HepG2 (cell line): Measurements from ENCODE around the gene KISS1. TPM values are rescaled to one million over a fixed set of nuclear protein-coding genes. Genes with fewer than 3 reads are reported as not detected.

Experiments
- ATRX ChIP-seq: sonication (generic); formaldehyde crosslinking; IDR thresholded peaks from 2 replicates; pipeline ENCODE4 v1.4.0; 2020; ENCODE audit warnings: missing genetic modification reagents, borderline replicate concordance
- DMAP1 ChIP-seq: IDR thresholded peaks from 2 replicates; pipeline ENCODE4 v1.6.1; 2016
- FOSL1 ChIP-seq: sonication (generic); formaldehyde crosslinking; IDR thresholded peaks from 2 replicates; pipeline ENCODE4 v1.9.0; 2021; ENCODE audit warnings: missing genetic modification reagents, borderline replicate concordance
- LCORL ChIP-seq, 2 experiments: fragments of 450-650 bp in 1 of 2; sonication (generic) in 1 of 2; formaldehyde crosslinking in 1 of 2; IDR thresholded peaks; 2 replicates each; pipeline versions ENCODE4 v1.5.0 to v1.6.1; 2017 to 2020; ENCODE audit warnings: antibody characterized with exemption in 1 of 2, missing genetic modification reagents in 1 of 2
- NFRKB ChIP-seq: fragments of 450-650 bp; IDR thresholded peaks from 2 replicates; pipeline ENCODE4 v1.6.1; 2017
- RELA ChIP-seq: sonication (generic); formaldehyde crosslinking; IDR thresholded peaks from 2 replicates; pipeline ENCODE4 v1.4.0; 2020; ENCODE audit warnings: missing genetic modification reagents
- SMAD1 ChIP-seq: sonication (generic); formaldehyde crosslinking; IDR thresholded peaks from 2 replicates; pipeline ENCODE4 v1.4.0; 2020; ENCODE audit warnings: missing genetic modification reagents, low read depth, mild to moderate bottlenecking, borderline replicate concordance
- ZFY ChIP-seq: sonication (generic); formaldehyde crosslinking; IDR thresholded peaks from 2 replicates; pipeline ENCODE4 v1.4.0; 2020; ENCODE audit warnings: missing genetic modification reagents
- polyA plus RNA-seq, 8 experiments: library from polyadenylated mRNA; depleted of rRNA in 3 of 8; stranded (reverse) in 7 of 8; unstranded in 1 of 8; fragments of >200 nt; fragmentation: Illumina TruSeq in 4 of 8; extraction: Trizol in 4 of 8; gene quantifications; 2 replicates each; pipeline versions ENCODE4 v1.2.1 to v1.2.3, GENCODE V29; 2011 to 2016; ENCODE audit warnings: low read depth in 4 of 8, missing spikeins in 1 of 8, mixed read lengths in 1 of 8; ENCODE audit not compliant: insufficient read depth in 1 of 8
- total RNA-seq, 5 experiments: library from RNA; depleted of rRNA; stranded (reverse); fragments of >200 nt; fragmentation: Illumina TruSeq; extraction: Trizol; gene quantifications; 2 replicates each; pipeline ENCODE4 v1.2.3, GENCODE V29; 2016; ENCODE audit warnings: low read depth in 1 of 5
- TF ChIP-seq, protein P1 (sequence below): IDR thresholded peaks from 2 replicates; pipeline ENCODE4 v1.6.1; 2012; ENCODE audit warnings: low read length, improper control_type of control experiment
- TF ChIP-seq, protein P2 (sequence below): sonication (generic); formaldehyde crosslinking; IDR thresholded peaks from 2 replicates; pipeline ENCODE4 v1.9.0; 2021; ENCODE audit warnings: mild to moderate bottlenecking, missing genetic modification reagents
- TF ChIP-seq, protein P3 (sequence below): sonication (generic); formaldehyde crosslinking; IDR thresholded peaks from 2 replicates; pipeline ENCODE4 v1.8.0; 2022; ENCODE audit warnings: missing genetic modification reagents, mild to moderate bottlenecking, inconsistent platforms, borderline replicate concordance
- TF ChIP-seq, protein P4 (sequence below): sonication (generic); formaldehyde crosslinking; IDR thresholded peaks from 2 replicates; pipeline ENCODE4 v1.9.0; 2021; ENCODE audit warnings: missing genetic modification reagents, borderline replicate concordance
- TF ChIP-seq, protein P5 (sequence below): sonication (generic); formaldehyde crosslinking; IDR thresholded peaks from 2 replicates; pipeline ENCODE4 v1.4.0; 2020; ENCODE audit warnings: missing genetic modification reagents

KISS1 gene
- total and polyA plus RNA-seq, 2 of the 13 experiments (the other 11 are each of a cell fraction or from before 2014, with no cell fraction given), result 0.24 to 0.80 TPM

DNA sequence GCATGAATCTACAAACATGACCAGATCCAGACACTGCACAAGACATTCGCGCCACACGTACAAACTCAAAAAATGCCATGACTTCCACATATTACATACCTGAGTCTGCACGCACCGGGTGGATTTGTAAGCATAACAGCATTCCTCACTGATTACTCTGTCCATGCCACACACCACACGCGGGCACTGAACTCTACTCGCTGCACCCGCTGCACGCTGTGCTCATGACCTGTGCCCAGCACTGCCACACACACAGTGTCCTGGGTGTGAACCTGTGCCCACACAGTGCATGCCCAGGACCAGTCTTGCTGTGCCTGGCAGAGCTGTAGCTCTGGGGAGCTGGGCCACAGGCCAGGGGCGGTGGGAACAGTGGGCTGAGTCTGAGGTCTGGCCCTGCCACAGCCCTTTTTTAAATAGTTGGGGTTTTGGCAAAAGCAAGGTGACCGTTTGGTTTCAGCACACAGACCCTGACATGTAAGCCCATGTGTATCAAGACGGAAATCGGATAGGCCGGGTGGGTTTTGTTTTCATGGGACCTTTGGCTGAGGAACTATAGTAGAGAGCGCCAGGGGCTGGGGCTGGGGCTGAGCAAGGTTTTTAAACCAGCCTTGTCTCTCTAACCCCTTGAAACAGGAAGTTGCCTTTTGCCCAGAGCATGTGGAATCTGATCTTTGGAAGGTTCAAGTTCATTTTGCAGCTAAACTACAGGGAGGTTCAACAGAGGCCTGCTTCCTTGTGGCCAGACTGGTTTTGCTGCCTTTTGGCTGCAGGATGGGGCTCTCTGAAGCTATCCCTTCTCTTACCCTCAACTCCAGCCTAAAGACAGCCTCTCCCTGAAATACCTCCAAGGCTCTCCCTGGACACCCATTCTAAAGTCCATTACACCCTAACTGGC lies 29.8 kb upstream of the KISS1 start (continued):
- TF ChIP-seq, protein P1, sequence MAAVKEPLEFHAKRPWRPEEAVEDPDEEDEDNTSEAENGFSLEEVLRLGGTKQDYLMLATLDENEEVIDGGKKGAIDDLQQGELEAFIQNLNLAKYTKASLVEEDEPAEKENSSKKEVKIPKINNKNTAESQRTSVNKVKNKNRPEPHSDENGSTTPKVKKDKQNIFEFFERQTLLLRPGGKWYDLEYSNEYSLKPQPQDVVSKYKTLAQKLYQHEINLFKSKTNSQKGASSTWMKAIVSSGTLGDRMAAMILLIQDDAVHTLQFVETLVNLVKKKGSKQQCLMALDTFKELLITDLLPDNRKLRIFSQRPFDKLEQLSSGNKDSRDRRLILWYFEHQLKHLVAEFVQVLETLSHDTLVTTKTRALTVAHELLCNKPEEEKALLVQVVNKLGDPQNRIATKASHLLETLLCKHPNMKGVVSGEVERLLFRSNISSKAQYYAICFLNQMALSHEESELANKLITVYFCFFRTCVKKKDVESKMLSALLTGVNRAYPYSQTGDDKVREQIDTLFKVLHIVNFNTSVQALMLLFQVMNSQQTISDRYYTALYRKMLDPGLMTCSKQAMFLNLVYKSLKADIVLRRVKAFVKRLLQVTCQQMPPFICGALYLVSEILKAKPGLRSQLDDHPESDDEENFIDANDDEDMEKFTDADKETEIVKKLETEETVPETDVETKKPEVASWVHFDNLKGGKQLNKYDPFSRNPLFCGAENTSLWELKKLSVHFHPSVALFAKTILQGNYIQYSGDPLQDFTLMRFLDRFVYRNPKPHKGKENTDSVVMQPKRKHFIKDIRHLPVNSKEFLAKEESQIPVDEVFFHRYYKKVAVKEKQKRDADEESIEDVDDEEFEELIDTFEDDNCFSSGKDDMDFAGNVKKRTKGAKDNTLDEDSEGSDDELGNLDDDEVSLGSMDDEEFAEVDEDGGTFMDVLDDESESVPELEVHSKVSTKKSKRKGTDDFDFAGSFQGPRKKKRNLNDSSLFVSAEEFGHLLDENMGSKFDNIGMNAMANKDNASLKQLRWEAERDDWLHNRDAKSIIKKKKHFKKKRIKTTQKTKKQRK, result no peak
- TF ChIP-seq ATRX (CRISPR knock-in tag), result no peak
- no peak for TF ChIP-seq RELA
- TF ChIP-seq SMAD1 (CRISPR knock-in tag), result no peak
- no peak for TF ChIP-seq LCORL (IDR thresholded peaks at IDR 0.05)
- TF ChIP-seq LCORL (CRISPR knock-in tag; IDR thresholded peaks at IDR 0.05), result peak; percentile 31; the same call in 1 of the 2 replicates
- no peak for TF ChIP-seq FOSL1 (CRISPR knock-in tag)
- TF ChIP-seq NFRKB, result no peak
- TF ChIP-seq, protein P2, sequence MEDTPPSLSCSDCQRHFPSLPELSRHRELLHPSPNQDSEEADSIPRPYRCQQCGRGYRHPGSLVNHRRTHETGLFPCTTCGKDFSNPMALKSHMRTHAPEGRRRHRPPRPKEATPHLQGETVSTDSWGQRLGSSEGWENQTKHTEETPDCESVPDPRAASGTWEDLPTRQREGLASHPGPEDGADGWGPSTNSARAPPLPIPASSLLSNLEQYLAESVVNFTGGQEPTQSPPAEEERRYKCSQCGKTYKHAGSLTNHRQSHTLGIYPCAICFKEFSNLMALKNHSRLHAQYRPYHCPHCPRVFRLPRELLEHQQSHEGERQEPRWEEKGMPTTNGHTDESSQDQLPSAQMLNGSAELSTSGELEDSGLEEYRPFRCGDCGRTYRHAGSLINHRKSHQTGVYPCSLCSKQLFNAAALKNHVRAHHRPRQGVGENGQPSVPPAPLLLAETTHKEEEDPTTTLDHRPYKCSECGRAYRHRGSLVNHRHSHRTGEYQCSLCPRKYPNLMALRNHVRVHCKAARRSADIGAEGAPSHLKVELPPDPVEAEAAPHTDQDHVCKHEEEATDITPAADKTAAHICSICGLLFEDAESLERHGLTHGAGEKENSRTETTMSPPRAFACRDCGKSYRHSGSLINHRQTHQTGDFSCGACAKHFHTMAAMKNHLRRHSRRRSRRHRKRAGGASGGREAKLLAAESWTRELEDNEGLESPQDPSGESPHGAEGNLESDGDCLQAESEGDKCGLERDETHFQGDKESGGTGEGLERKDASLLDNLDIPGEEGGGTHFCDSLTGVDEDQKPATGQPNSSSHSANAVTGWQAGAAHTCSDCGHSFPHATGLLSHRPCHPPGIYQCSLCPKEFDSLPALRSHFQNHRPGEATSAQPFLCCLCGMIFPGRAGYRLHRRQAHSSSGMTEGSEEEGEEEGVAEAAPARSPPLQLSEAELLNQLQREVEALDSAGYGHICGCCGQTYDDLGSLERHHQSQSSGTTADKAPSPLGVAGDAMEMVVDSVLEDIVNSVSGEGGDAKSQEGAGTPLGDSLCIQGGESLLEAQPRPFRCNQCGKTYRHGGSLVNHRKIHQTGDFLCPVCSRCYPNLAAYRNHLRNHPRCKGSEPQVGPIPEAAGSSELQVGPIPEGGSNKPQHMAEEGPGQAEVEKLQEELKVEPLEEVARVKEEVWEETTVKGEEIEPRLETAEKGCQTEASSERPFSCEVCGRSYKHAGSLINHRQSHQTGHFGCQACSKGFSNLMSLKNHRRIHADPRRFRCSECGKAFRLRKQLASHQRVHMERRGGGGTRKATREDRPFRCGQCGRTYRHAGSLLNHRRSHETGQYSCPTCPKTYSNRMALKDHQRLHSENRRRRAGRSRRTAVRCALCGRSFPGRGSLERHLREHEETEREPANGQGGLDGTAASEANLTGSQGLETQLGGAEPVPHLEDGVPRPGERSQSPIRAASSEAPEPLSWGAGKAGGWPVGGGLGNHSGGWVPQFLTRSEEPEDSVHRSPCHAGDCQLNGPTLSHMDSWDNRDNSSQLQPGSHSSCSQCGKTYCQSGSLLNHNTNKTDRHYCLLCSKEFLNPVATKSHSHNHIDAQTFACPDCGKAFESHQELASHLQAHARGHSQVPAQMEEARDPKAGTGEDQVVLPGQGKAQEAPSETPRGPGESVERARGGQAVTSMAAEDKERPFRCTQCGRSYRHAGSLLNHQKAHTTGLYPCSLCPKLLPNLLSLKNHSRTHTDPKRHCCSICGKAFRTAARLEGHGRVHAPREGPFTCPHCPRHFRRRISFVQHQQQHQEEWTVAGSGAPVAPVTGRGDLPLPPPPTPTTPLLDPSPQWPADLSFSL (CRISPR knock-in tag), result no peak
- TF ChIP-seq, protein P3, sequence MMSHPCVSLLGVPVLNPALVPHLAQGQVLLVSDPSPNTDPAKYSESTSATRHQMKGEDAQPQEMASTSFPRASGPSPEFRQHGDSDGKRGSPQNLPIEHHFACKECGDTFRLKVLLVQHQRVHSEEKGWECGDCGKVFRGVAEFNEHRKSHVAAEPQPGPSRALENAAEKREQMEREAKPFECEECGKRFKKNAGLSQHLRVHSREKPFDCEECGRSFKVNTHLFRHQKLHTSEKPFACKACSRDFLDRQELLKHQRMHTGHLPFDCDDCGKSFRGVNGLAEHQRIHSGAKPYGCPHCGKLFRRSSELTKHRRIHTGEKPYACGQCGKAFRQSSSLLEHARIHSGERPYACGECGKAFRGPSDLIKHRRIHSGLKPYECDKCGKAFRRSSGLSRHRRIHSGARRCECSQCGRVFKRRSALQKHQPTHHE (CRISPR knock-in tag), result no peak
- TF ChIP-seq ZFY (CRISPR knock-in tag), result peak; percentile 43; the same call in 1 of the 2 replicates
- TF ChIP-seq, protein P4, sequence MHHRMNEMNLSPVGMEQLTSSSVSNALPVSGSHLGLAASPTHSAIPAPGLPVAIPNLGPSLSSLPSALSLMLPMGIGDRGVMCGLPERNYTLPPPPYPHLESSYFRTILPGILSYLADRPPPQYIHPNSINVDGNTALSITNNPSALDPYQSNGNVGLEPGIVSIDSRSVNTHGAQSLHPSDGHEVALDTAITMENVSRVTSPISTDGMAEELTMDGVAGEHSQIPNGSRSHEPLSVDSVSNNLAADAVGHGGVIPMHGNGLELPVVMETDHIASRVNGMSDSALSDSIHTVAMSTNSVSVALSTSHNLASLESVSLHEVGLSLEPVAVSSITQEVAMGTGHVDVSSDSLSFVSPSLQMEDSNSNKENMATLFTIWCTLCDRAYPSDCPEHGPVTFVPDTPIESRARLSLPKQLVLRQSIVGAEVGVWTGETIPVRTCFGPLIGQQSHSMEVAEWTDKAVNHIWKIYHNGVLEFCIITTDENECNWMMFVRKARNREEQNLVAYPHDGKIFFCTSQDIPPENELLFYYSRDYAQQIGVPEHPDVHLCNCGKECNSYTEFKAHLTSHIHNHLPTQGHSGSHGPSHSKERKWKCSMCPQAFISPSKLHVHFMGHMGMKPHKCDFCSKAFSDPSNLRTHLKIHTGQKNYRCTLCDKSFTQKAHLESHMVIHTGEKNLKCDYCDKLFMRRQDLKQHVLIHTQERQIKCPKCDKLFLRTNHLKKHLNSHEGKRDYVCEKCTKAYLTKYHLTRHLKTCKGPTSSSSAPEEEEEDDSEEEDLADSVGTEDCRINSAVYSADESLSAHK (CRISPR knock-in tag), result no peak
- TF ChIP-seq, protein P5, sequence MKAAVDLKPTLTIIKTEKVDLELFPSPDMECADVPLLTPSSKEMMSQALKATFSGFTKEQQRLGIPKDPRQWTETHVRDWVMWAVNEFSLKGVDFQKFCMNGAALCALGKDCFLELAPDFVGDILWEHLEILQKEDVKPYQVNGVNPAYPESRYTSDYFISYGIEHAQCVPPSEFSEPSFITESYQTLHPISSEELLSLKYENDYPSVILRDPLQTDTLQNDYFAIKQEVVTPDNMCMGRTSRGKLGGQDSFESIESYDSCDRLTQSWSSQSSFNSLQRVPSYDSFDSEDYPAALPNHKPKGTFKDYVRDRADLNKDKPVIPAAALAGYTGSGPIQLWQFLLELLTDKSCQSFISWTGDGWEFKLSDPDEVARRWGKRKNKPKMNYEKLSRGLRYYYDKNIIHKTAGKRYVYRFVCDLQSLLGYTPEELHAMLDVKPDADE (CRISPR knock-in tag), result no peak
- TF ChIP-seq DMAP1 (CRISPR knock-in tag), result no peak
